GM18861 (cell line): ENCODE data around the gene CCM2.

Experiments used
- ATAC-seq: cut with Tn5 transposase; IDR thresholded peaks from one replicate; pipeline ENCODE4 v1.9.1; 2021; ENCODE audit not compliant: unreplicated experiment

Gene CCM2

DNA sequence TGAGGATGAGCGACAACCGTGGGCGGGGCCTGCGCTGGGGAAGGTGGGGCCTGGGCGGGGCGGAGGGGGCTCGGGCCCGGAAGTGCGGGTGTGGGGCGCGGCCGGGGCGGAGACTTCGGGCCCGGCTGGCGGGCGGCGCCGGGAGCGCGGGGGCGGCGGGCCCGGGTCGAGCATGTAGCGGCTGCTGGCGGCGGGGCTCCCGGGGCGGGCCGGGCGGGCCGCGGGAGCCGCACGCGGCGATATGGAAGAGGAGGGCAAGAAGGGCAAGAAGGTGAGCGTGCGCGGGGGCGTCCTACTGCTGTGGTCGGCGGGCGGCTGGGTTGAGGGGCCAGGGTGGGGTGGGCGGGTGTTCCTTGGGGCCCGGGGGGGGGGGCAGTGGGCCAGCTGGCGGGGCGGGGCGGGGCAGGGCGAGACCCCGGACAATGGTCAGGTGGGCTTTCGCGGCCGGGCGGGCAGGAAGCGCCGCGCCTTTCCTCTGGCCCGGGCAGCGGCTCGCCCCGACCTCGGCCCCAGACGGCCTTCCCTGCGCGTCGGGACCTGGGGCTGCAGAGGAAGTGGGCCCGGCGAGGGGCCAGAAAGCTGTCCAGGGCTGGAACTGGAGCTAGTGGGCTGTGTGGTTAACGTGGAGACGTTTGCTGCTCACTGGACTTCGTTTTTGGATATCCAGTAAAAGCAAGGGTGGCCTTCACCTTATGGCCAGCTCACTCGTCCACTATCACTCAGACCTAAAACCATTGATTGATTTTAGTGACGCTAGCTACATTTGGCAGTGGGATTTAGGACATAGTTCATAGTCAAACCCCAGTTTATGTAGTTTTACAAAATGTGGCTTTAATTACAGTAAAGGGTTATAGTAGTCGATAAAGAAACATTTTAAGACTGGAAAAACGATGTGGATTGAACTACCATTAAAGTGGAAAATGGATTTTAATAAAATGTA is at the start of gene CCM2:
Gene CCM2, plus strand, starts transcription at position 109 of the 940 bp plus-strand sequence. Its CDS starts 133 bp downstream, at position 242.
- ATAC-seq = no peak

DNA sequence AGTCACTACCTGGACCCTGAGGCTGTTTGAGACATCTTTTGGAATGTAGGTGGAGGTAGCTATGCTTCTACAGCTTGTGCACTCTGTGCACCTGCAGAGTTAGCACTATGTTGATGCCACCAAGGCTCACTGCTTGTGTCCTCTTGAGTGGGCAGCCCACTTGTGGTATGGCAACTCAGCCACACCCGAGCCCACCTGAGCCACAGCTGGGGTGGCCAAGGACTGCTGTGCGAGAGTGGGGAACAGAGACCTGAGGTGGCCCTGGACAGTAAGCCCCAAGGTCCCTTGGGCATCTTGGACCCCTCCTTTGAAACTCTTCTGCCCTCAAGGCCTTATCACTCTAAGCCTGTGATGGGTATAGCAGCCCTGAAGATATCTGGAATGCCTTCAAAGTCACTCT is 46.8 kb upstream of the CCM2 start:
- no peak for ATAC-seq

DNA sequence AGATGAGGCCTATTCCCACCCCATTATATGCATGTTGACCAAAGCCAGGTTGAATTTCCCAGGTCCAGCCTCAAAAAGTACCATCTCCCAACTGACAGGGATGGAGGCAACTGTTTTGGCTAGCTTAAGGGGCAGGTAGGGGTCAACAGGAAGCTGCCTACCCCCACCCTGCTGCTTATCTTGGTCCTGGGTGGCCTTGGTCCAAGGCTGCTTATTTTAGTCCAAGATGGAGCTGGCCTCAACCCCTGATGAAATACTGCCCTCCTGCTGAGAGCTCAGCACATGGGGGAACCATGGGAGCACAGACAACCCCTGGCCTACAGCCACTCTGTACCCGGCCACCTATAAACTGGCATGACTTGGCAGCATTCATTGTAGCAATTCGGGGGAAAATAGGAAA is 44.3 kb upstream of the CCM2 start:
- ATAC-seq = no peak

DNA sequence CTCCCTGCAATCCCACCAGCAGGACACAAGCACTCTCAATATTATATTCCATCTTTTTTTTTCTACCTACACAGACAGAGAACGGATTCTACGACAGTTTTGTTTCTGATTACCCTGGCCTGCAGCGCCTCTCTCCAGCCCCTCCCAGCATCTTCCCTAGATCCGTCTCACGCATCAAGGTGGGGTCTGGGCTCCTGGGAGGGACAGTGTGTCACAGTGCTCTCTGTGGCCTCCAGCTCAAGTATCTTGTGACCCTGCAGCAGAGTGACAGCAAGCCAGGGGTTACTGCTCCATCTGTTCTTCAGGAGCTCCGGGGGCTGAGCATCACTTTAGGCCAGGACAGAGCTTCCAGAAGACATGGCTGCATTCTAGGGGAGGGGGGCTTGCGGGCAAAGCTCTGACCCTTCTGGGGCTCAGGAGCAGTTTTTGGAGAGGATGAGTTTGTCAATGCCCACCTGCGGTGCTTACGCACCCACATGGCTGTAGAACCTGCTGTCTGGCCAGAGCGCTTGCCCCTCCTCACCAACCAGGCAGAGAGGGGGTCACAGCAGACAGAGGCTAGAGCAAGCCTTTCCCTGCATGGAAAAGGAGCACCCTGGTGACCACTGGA is 43.7 kb upstream of the CCM2 start:
- no peak for ATAC-seq

DNA sequence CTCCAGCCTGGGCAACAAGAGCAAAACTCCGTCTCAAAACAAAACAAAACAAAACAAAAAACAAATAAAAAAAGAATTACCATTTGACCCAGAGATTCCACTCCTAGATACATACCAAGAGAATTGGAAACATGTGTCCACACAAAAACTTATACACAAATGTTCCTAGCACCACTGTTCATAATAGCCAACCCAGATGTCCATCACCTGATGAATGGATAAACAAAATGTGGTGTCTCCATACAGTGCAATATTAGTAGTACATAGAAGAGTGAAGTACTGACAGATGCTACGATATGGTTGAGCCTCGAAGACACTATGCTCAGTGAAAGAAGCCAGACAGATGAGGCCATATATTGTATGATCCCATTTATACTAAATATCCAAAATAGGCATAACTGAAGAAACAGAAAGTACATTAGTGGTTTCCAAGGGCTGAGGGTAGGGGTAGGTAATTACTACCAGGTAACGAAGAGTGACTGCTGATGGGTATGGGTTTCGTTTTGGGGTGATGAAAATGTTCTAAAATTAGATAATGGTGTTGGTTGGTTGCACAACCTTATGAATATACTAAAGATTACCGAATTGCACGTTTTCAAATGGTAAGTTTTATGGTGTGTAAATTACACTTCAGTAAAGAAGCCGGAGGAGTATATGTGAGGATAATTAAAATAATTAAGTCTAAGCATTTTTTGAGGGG is 41.2 kb upstream of the CCM2 start:
- ATAC-seq = no peak

DNA sequence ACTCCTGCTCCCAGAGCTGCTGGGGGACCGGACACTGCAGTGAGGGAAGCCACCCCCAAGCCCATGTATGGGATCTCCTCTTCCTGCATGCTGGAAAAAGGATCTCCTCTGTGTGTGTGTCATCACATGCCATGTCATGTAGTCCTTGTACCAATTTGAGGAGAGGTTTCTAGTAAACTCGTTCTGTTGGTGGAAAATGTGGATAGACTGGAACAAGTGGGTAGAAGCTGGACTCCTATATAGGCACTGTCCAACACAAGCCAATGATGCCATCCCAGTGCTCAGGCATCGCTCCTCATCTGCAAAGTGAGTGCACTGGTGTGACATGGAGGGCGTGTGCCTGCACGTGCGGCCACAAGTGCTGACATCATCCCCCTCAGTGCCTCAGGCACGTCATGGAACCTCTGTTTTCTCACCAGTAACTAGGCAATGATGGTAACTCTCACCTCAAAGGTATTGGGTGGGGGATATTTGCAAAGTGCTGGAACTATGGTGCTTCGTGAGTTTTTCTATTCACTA is 40.5 kb upstream of the CCM2 start:
- no peak for ATAC-seq

DNA sequence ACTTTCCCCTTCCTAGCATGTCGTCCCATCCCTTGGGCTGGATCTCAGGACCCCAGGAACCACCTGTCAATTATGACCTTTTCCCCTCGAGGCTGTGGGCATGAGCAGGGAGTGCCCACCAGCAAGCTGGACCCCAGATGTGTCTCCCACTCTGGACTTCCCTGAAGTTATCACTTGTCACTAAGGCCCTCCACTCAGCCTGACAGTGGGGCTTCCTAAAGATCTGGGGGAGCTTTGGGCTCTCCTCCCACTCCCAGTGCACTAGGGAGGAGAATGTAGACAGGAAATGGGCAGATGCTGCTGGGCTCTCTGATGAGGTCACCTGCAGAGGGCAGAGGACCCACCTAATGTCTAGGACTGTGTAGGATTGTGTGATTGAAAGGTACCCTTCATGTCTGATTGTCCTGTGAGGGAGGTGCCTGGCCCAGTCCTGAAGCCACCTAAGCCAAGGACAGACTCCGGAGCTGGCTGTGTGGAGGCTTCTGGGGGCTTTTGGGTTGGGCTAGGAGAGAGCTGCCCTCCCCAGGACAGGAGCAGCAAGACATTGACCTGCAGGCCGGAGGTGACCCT is 39.9 kb upstream of the CCM2 start:
- ATAC-seq = no peak

DNA sequence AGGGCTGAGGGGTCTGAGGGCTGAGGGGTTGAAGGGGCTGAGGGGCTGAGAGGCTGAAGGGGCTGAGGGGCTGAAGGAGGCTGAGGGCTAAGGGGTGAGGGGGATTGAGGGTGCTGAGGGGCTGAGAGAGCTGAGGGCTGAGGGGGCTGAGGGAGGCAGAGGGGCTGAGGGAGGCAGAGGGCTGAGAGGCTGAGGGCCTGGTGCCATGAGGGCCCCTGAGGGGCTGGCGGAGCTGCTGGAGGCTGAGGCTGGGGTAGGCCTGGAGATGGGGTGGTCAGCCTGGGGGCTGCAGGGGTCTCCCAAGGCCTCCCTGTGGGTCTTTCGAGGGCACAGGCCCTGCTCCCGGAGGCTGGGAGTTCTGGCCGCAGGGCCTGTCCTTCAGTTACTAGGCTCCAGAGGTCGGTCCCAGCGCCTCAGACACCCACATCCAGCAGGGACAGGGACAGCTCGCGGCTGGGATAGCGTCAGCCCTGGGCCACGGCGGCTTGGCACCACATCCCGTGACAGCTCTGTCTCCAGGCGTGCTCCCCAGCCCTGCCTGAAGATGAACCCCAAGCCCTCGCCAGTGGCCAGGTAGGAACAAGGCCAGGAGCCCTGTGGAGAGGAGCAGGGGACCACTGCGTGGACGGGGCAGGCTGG is 38.0 kb upstream of the CCM2 start:
- ATAC-seq = no peak

DNA sequence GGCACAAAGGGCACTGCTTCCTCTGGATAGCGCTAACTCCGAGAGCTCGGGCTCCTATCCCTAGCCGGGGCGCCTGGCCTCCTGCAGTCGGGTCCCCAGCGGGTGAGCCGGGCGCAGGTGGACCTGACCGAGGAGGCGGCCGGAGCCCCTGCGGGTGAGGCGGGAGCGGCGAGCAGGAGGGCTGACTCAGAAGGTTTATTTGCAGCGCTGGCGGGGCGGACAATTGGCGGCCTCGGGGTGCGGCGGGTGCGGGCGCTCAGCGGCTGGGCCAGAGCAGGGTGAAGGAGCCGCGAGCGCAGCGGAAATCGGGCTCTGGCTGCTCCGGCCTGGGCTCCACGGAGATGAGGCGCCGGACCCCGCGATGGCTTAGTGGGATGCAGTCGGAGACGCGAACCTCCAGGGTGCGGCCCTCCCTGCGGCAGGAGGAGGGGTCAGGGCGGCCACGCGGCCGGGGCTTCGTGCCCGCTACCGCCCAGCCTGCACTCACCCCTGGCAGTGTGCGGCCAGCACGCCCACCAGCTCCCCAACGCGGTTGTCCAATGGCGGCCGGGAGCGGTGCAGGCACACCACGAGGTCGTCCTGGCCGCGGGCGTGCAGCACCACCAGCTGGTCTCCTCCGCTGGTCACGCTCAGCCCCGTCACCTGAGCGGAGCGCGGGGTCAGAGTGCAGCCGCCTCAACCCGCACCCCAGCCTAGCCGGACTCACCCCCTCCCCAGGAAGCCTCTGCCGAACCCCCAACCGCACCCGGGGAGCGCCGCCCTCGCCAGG is 37.3 kb upstream of the CCM2 start:
- no peak for ATAC-seq

DNA sequence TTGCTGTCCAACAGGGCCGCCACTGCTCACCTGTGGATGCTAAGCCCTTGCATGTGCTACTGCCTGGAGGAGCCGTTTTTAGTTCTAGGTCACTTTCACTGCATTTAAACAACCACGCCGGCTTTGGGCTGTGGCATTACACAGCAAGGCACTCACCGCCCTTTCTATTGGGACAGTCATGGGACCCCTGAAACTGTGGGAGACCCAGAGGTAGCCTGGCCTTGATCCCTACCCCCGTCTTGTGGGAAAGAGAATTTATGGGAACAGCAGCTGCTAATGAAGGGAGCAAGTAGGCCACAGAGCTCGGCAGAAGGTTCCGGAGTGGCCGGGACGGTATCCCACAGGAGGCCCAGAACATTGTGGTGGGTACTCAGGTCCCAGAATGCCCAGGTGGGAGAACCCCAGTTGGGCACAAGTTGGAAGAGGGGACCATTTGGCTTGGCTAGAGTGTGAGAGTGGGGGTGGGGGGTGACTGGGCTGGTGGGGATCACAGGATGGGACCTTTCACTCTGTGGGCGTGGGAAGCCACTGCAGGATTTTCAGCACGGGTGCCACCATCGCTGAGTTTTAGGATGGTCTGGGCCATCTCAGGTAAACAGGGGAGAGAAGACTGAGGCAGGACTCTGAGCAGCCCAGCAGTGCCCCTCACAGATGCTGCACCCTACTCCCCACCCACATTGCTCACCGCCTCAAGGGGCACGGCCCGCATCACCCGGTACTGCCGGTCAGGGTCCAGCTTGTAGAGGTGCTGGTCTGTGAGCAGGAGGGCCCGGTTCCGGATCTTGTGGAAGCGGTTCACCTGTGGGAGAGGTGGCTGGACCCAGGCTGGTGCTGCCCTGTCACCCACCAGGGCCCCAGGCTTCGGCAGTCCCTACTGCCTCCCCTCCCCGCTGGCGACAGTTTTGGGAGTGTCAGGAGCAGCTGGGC is 36.4 kb upstream of the CCM2 start:
- ATAC-seq = no peak

DNA sequence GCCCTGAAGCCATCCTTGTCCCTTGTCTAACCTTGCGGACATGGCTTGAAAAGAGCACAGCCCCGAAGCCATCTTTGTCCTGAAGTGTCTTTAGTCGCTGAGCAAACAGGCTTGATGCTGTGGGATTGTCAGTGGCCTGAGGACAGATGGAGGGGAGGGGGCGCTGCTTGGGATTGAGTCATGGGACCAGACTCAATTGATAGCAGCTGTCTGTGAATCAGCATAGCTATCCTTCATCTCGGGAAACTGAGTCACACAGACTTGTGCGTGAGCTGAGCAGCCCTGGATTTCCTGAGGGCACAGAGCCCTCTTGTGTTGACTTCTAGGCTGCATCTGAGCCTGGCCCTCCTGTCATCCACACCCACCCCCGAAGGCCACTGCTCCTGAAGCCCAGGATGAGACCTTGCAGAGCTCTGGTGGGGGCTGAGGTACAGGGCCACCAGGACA is 35.6 kb upstream of the CCM2 start:
- ATAC-seq = no peak

DNA sequence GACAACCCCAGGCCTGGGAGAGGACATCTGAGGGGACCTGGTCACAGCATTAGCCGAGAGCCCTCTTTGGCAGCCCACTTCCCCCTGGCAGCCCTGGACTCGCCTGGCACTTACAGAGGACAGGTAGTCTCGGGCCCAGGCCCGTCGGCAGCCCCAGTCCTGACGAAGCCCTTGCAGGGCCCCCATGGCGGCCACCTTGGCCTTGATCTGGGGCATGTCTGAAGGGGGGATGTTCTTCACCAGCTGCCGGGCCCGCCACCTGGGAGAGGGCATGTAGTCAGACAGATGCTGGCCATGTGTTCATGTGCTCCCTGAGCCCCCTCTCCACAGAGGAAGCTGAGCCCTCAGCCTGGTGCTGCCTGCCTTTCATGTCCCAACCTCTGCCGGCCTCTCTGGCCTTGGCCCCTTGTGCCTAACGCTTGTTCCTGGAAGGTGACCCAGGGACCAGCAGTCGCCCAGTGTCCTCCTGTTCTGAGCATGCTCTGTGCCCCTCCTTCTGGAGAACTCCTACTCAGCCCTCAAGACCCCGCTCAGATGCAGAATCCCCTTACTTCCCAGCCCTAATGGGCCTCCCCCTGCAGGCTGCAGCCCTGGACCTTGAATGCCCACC is 35.1 kb upstream of the CCM2 start:
- no peak for ATAC-seq

DNA sequence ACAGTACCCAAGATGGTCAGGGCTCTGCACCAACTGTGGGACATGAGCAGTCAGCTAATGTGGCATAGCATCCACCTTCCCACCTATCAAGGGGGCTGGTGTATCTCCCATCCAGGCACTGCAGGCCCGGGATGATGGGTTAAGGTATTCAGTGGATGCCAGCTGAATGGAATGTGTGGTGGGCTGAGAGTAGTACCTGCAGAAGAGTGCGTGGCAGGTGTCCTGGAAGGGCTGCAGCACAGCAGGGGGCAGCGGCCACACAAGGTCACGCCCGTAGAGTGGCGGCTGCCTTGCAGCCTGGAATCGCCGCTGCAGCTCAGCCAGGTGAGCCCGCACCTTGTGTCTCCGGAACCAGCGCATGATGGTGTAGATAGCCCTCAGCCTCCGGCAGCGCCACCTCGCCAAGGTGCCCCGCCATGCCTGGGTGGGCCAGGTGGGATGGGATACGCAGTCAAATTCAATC is 34.5 kb upstream of the CCM2 start:
- no peak for ATAC-seq

DNA sequence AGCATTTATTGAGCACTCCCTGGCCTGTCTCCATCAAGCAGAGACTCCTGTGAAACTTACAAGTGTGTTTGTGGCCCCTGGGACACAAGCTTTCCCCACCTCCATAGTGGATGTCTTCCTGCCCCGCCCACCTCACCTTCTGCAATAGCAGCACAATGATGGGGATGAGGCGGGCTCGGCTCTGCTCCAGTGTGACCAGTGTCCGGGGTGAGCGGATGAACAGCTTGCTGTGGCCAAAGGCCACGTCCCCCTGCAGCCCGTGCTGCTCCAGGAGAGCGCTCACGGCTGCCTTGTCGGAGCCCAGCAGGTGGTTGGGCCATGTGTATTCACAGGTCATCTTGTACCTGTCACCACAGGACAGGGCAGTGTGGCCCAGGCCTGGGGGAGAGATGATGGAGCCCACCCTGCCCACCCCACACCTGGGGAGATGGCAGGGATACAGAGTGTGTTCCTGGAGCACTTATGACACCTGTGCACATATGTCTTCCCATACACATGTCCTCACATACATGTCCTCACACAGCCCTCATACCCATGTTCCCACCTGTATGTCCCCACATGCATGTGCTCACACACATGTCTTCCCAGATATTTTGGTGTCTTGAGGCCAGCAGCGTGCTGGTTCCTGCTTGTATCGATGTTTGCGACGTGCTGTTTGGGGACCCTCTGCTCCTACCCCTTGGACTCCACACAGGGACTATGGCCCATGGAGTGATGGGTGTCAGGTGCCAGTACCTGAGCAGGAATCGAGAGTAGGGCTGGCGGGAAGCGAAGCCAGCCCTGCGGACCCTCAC is 33.9 kb upstream of the CCM2 start:
- ATAC-seq = no peak

DNA sequence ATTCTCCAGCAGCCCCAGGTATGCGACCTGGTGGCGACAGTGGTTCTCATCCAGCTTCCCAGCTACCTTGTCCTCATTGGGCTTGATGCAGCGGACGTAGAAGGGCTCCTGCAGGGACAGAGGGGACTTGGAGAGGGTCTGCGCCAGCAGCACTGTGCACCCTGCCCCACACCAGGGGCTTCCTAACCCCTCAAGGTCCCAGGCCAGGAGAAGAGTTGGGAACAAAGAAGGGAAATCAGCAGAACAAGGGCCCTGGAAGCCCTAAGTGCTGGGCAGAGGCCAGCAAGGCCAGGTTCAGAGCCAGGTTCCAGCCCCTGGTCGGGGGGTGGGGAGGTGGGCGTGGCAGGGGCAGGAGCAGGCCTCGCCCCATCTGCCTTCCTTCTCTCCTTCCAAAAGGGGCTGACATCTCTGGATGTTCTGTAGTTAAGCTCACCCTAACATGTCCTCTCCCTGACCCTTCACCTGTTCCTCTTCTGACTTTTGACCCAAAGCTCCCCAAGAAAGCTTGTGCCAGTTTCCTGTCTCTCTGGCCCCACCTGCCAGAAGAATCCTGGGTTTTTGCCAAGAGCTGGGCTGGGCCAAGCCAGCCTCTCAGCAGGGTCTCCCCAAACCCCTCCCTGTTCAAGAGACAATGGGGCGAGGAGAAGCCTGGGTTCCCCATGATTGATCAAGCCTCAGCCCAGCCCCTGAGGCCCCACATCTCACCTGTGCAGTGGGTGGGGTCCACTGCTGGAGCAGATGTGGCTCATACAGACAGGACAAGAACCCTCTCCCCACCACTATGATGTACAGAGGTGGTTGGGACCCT is 33.1 kb upstream of the CCM2 start:
- ATAC-seq = no peak

DNA sequence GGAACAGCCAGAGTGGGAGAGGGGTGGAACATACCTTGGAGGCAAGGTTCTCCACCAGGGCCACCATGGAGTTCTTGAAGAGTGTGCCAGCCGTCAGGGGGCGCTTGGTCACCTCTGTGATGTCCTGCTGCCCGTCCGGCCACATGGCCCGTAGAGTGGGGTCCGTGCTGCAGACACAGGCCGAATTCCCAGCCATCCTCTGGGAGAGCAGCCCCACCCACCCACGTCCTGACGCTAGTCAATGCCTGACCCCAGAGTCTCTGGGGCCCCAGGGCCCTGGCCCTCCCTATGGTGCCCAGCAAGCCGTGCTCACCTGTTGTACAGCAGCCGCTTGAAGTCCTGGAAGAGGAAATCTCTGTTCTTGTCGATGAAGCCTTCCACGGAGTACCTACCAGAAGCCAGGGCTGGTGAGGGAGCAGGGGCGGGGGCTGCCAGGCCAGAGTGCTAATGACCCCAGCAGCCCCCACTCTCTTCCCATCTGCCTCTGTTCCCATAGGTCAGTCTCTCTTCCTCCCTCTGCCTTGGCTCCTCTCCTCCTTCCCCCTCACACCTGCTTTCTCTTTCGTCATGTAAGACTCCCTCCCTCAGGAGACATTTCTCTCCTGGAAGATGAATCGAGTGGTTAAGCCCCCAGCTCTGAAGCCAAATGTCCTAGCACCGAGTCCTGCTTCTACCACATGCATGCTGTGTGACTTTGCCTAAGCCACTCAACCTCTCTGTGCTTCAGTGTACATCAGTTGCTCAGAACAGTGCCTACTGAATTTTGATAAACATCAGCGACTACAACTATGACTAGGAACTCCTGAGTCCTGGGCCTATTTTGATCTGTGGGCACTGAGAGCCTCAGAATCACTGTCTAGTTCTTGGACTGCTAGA is 32.2 kb upstream of the CCM2 start:
- no peak for ATAC-seq
